Caco-2 (cell line): Measurements from ENCODE around the gene RCOR3. TPM values are rescaled to one million over a fixed set of nuclear protein-coding genes. Genes with fewer than 3 reads are reported as not detected.
"Not testable (repeated sequence)": the region's sequence is repeated elsewhere in the genome, so short reads cannot be mapped to it uniquely, and the experiment has no call there.

Experiments
- BruUV-seq: library from RNA; stranded (reverse); fragments of 400-500 nt; replicated peaks from 2 replicates; lab custom pipeline; 2021; lab: Mats Ljungman, UMichigan
- CTCF ChIA-PET: fragments of 300-600 bp; sonication (Branson Sonifier 250); formaldehyde crosslinking; loops from one replicate; lab custom pipeline; 2022; ENCODE audit warnings: antibody characterized with exemption; lab: Charles Lee
- POLR2A ChIA-PET: fragments of 300-600 bp; sonication (Branson Sonifier 250); formaldehyde crosslinking; loops from one replicate; lab custom pipeline; 2022; ENCODE audit warnings: antibody characterized with exemption; lab: Charles Lee
- DNase-seq, 2 experiments: peaks; one replicate each; pipeline versions ENCODE4 v3.0.0 to v3.0.0-alpha.2; 2020 to 2022
- H3K27me3 ChIP-seq: replicated peaks from 2 replicates; pipeline ENCODE4 v1.6.0; 2011; ENCODE audit warnings: low read length; ENCODE audit not compliant: control insufficient read depth, insufficient read depth
- H3K36me3 ChIP-seq: 2 replicates; pipeline ENCODE4 v1.5.1; 2011; ENCODE audit warnings: low read length; ENCODE audit not compliant: control insufficient read depth, insufficient read depth
- H3K4me1 ChIP-seq: fragments of 250-450 bp; sonication (Bioruptor Pico); 2 replicates; pipeline ENCODE4 v1.5.1; 2020; ENCODE audit warnings: mild to moderate bottlenecking
- H3K4me3 ChIP-seq: 2 replicates; pipeline ENCODE4 v1.5.1; 2011; ENCODE audit warnings: low read depth, mild to moderate bottlenecking, control low read depth, low read length
- H3K9me3 ChIP-seq: fragments of 250-450 bp; sonication (Bioruptor Pico); 2 replicates; pipeline ENCODE4 v1.5.1; 2020; ENCODE audit warnings: mild to moderate bottlenecking, moderate library complexity
- H3K27ac Mint-ChIP-seq: one replicate; pipeline ENCODE4 v1.8.0; 2022; ENCODE audit warnings: mixed read lengths; ENCODE audit not compliant: unreplicated experiment
- H3K27me3 Mint-ChIP-seq: one replicate; pipeline ENCODE4 v1.8.0; 2022; ENCODE audit warnings: mixed read lengths; ENCODE audit not compliant: insufficient read depth, unreplicated experiment
- H3K36me3 Mint-ChIP-seq: one replicate; pipeline ENCODE4 v1.8.0; 2022; ENCODE audit warnings: mild to moderate bottlenecking, mixed read lengths; ENCODE audit not compliant: insufficient read depth, unreplicated experiment
- H3K4me1 Mint-ChIP-seq: one replicate; pipeline ENCODE4 v1.8.0; 2022; ENCODE audit warnings: low read depth, mixed read lengths; ENCODE audit not compliant: unreplicated experiment
- H3K4me3 Mint-ChIP-seq: one replicate; pipeline ENCODE4 v1.8.0; 2022; ENCODE audit warnings: mild to moderate bottlenecking, moderate library complexity, mixed read lengths; ENCODE audit not compliant: unreplicated experiment
- H3K9me3 Mint-ChIP-seq: one replicate; pipeline ENCODE4 v1.8.0; 2022; ENCODE audit warnings: mixed read lengths; ENCODE audit not compliant: unreplicated experiment
- CTCF ChIP-seq, 2 experiments: fragments of 200-600 bp in 1 of 2; IDR thresholded peaks; 1 replicate in 1 of 2; 2 replicates in 1 of 2; pipeline versions ENCODE4 v1.5.1 to v1.8.0; 2011 to 2022; ENCODE audit warnings: antibody characterized with exemption in 1 of 2, control low read depth in 1 of 2, inconsistent platforms in 1 of 2, low read depth in 1 of 2, low read length in 1 of 2, mild to moderate bottlenecking in 1 of 2, moderate library complexity in 1 of 2; ENCODE audit not compliant: insufficient read depth in 1 of 2, severe bottlenecking in 1 of 2, unreplicated experiment in 1 of 2
- intact Hi-C: fragments of 100-400 bp; cut with micrococcal nuclease; formaldehyde crosslinking; loops from one replicate; pipeline ENCODE4 v1.10.0; 2022; ENCODE audit not compliant: unreplicated experiment
- total RNA-seq: library from RNA; stranded (reverse); gene quantifications from 2 replicates; pipeline ENCODE4 v1.2.3, GENCODE V29; 2022

The RCOR3 gene
- total RNA-seq, 1 experiment from 2014 or later, result 42.3 TPM

- Histone ChIP-seq H3K4me3 (no peak overlapping the region), H3K27me3 (no peaks in the 10 kb centered on the region), H3K9me3 (no peaks in the 10 kb centered on the region), H3K36me3 (no peaks in the 10 kb centered on the region), H3K4me1 (0 out of 2 replicates have a peak, but pooled peaks cover 8% of the 10 kb centered on the region)
- peak overlapping the region; percentile 34 for H3K27ac Mint-ChIP-seq
- no peak for TF ChIP-seq CTCF (IDR thresholded peaks at IDR 0.05; ENCODE audit: insufficient read depth in 1 of 2, low read depth in 1 of 2, low read length in 1 of 2, severe bottlenecking in 1 of 2, unreplicated experiment in 1 of 2)
- H3K4me3 Mint-ChIP-seq, result no peak overlapping the region
- no peak for DNase-seq
- BruUV-seq, result no TSS peak
- no peaks in the 10 kb centered on the region for H3K4me1 Mint-ChIP-seq
- POLR2A ChIA-PET, result no interaction called here
- intact Hi-C loops, result no loop called here
- no peaks in the 10 kb centered on the region for H3K36me3 Mint-ChIP-seq
- no peaks in the 10 kb centered on the region for H3K27me3 Mint-ChIP-seq
- CTCF ChIA-PET, result no interaction called here
- peaks cover 10% of the 10 kb centered on the region for H3K9me3 Mint-ChIP-seq
These were observed 18.1 kb upstream of the RCOR3 start for GRCh38 chr1:211241071-211241470.

GRCh38 chr1:211243639-211244038 lies 15.5 kb upstream of the RCOR3 start:
- not testable (repeated sequence) for BruUV-seq, H3K27me3 ChIP-seq, DNase-seq

GRCh38 chr1:211246583-211246982 lies 12.6 kb upstream of the RCOR3 start:
- H3K4me1 ChIP-seq, H3K27me3 Mint-ChIP-seq, intact Hi-C loops, H3K9me3 Mint-ChIP-seq, H3K36me3 ChIP-seq, POLR2A ChIA-PET, H3K4me3 Mint-ChIP-seq, H3K27ac Mint-ChIP-seq, H3K27me3 ChIP-seq, BruUV-seq, H3K36me3 Mint-ChIP-seq, CTCF ChIA-PET, H3K4me1 Mint-ChIP-seq, H3K9me3 ChIP-seq, DNase-seq, H3K4me3 ChIP-seq: not testable (repeated sequence)

More at GRCh38 chr1:211243639-211244038, 15.5 kb upstream of the RCOR3 start:
- CTCF ChIA-PET, H3K27me3 Mint-ChIP-seq, H3K36me3 ChIP-seq, H3K4me1 Mint-ChIP-seq, H3K27ac Mint-ChIP-seq, POLR2A ChIA-PET, H3K9me3 Mint-ChIP-seq, H3K4me3 ChIP-seq, H3K4me3 Mint-ChIP-seq, intact Hi-C loops, H3K36me3 Mint-ChIP-seq, H3K4me1 ChIP-seq, H3K9me3 ChIP-seq: not testable (repeated sequence)

GRCh38 chr1:211247921-211248320 lies 11.2 kb upstream of the RCOR3 start:
- Mint-ChIP-seq H3K27me3 (no peaks in the 10 kb centered on the region), H3K27ac (no peak overlapping the region), H3K9me3 (no peaks in the 10 kb centered on the region), H3K4me1 (peaks cover 11% of the 10 kb centered on the region), H3K4me3 (no peak overlapping the region), H3K36me3 (no peaks in the 10 kb centered on the region)
- CTCF ChIA-PET, result no interaction called here
- Histone ChIP-seq H3K4me3 (no peak overlapping the region), H3K4me1 (0 out of 2 replicates have a peak, but pooled peaks cover 9% of the 10 kb centered on the region), H3K9me3 (no peaks in the 10 kb centered on the region), H3K36me3 (no peaks in the 10 kb centered on the region), H3K27me3 (no peaks in the 10 kb centered on the region)
- POLR2A ChIA-PET, result no interaction called here
- no TSS peak for BruUV-seq
- DNase-seq, result no peak
- intact Hi-C loops, result no loop called here
- TF ChIP-seq CTCF (IDR thresholded peaks at IDR 0.05; ENCODE audit: insufficient read depth in 1 of 2, low read depth in 1 of 2, low read length in 1 of 2, severe bottlenecking in 1 of 2, unreplicated experiment in 1 of 2), result no peak

- H3K9me3 ChIP-seq, H3K4me1 ChIP-seq, H3K27me3 ChIP-seq, H3K4me3 ChIP-seq, H3K4me3 Mint-ChIP-seq, intact Hi-C loops, H3K36me3 Mint-ChIP-seq, H3K27ac Mint-ChIP-seq, BruUV-seq, POLR2A ChIA-PET, DNase-seq, H3K9me3 Mint-ChIP-seq, H3K27me3 Mint-ChIP-seq, H3K36me3 ChIP-seq: not testable (repeated sequence)
- H3K4me1 Mint-ChIP-seq, result peaks cover 14% of the 10 kb centered on the region
- CTCF ChIA-PET, result interaction anchor here (0.6 kb wide), 1 partner anchor 1055 kb away, joined by 4 read pairs; no protein-coding TSS in a partner anchor
These were observed 9.6 kb upstream of the RCOR3 start for GRCh38 chr1:211249611-211250010.
